Right atrium auricular region (tissue), 2 donors: ENCODE measurements around the gene MRFAP1L1. TPM values are rescaled to one million over a fixed set of nuclear protein-coding genes. Genes with fewer than 3 reads are reported as not detected.
A peak's percentile ranks its signal among the peaks of the same experiment; 100 is the strongest.

Source experiments
- DNase-seq: peaks from one replicate; pipeline ENCODE4 v3.0.0-alpha.2; 2019; ENCODE audit warnings: low spot score
- H3K27ac ChIP-seq, 2 donors: fragments of 200-600 bp; sonication (generic); 1 replicate in 1 of 2; 2 replicates in 1 of 2; pipeline ENCODE4 v1.5.1; 2016 to 2019
- H3K27me3 ChIP-seq, 2 donors: fragments of 200-600 bp; sonication (generic); one replicate each; pipeline versions ENCODE4 v1.5.1 to v1.6.0; 2017 to 2019
- H3K36me3 ChIP-seq: fragments of 200-600 bp; sonication (generic); one replicate; pipeline ENCODE4 v1.5.1; 2016
- H3K4me1 ChIP-seq, 2 donors: fragments of 200-600 bp; sonication (generic); one replicate each; pipeline versions ENCODE4 v1.5.1 to v1.6.0; 2017 to 2019
- H3K4me3 ChIP-seq, 2 donors: fragments of 200-600 bp; sonication (generic); 1 replicate in 1 of 2; 2 replicates in 1 of 2; pipeline ENCODE4 v1.5.1; 2017 to 2019; ENCODE audit warnings: mild to moderate bottlenecking in 1 of 2, moderate library complexity in 1 of 2
- H3K9me3 ChIP-seq, 2 donors: fragments of 200-600 bp; sonication (generic); one replicate each; pipeline ENCODE4 v1.5.1; 2019
- total RNA-seq, 2 donors: library from RNA; depleted of rRNA; stranded (reverse); fragments of >200 nt; gene quantifications; one replicate each; pipeline ENCODE4 v1.1.0, GENCODE V29; 2016
- TF ChIP-seq, protein P1 (sequence below), 2 donors: fragments of 200-600 bp; sonication (generic); IDR thresholded peaks; one replicate each; pipeline ENCODE4 v1.5.1; 2019; ENCODE audit warnings: antibody characterized with exemption in 2 of 2

The MRFAP1L1 gene
- total RNA-seq, 2 donors from 2014 or later = 58.2 to 65.3 TPM

DNA sequence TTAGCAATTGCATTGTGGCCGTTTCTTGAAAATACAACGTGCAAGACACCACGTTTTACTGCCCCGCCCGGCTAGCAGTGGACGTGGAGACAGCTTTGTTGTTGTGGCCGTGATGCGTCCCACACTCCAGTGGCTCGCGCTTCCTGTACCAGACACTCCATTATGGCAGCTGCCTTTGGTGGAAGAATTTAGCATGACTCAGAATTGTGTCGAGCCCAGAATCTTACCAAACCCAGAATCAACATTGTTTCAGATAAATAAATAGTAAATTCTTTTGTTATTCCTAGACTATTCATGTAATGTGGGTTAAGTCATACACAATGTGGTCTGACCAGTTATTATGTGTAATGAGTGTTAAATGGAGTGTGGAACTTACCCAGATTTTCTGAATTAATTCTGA is 41.3 kb downstream of the MRFAP1L1 start:
- TF ChIP-seq, protein P1, sequence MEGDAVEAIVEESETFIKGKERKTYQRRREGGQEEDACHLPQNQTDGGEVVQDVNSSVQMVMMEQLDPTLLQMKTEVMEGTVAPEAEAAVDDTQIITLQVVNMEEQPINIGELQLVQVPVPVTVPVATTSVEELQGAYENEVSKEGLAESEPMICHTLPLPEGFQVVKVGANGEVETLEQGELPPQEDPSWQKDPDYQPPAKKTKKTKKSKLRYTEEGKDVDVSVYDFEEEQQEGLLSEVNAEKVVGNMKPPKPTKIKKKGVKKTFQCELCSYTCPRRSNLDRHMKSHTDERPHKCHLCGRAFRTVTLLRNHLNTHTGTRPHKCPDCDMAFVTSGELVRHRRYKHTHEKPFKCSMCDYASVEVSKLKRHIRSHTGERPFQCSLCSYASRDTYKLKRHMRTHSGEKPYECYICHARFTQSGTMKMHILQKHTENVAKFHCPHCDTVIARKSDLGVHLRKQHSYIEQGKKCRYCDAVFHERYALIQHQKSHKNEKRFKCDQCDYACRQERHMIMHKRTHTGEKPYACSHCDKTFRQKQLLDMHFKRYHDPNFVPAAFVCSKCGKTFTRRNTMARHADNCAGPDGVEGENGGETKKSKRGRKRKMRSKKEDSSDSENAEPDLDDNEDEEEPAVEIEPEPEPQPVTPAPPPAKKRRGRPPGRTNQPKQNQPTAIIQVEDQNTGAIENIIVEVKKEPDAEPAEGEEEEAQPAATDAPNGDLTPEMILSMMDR (IDR thresholded peaks at IDR 0.05) = no peak
- Histone ChIP-seq H3K4me1 (peaks cover 0 to 13% of the 10 kb centered on the region in 2 donors), H3K27ac (no peak overlapping the region), H3K4me3 (no peak overlapping the region), H3K9me3 (no peaks in the 10 kb centered on the region), H3K27me3 (no peaks in the 10 kb centered on the region), H3K36me3 (no peaks in the 10 kb centered on the region)
- DNase-seq = no peak

GRCh38 chr4:6665320-6665654 is 44.4 kb downstream of the MRFAP1L1 start:
- Histone ChIP-seq H3K27ac (no peak overlapping the region), H3K36me3 (no peaks in the 10 kb centered on the region), H3K9me3 (no peaks in the 10 kb centered on the region), H3K4me3 (no peak overlapping the region), H3K4me1 (peaks cover 0 to 13% of the 10 kb centered on the region in 2 donors), H3K27me3 (no peaks in the 10 kb centered on the region)
- no peak for DNase-seq
- TF ChIP-seq, protein P1 (IDR thresholded peaks at IDR 0.05) = no peak

DNA sequence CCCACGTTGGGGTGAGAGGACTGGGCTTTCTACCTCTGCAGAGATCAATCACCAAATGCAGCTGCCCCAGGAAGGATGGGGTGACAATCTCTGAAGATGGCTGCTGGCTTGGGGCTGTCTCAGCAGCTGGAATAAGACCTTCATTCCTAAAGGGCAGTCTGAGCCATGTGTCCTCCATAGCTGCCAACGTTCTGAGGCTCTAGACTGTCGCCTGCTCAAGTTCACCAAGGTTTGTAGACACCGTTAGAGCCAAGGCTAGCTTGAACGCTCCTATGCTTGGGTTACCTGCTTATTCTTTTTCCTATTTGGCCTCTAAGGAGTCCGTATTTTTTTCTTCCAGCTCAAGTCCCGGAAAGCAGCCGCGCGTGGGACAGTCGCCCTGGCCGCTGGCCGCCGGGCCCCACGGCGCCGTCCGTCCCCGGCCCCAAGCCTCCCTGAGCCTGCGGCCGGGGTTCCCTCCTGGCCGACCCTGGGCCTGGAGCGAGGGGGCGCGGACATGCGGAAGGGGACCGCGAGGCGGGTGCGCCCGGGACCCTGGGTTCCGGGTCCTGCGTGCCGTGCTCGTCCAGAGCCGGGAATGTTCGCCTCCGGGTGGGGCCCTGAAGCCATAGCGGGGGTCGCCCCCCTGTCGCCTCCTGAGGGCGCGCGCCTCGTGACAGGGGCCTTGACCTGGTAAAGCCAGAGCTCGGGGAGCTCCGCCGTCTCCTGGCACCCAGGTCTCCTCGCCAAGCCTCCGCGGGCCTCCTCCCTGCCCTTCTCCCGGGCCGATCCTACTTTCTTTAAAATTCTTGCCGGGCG is 45.9 kb downstream of the MRFAP1L1 start:
- Histone ChIP-seq H3K36me3 (no peaks in the 10 kb centered on the region), H3K4me3 (peak overlapping the region; percentile 17 to 49), H3K4me1 (peaks cover 0 to 21% of the 10 kb centered on the region in 2 donors), H3K9me3 (no peaks in the 10 kb centered on the region), H3K27ac (no peak overlapping the region), H3K27me3 (no peaks in the 10 kb centered on the region)
- DNase-seq = no peak
- TF ChIP-seq, protein P1 (IDR thresholded peaks at IDR 0.05) = no peak

- TF ChIP-seq, protein P1 (IDR thresholded peaks at IDR 0.05) = no peak
- Histone ChIP-seq H3K4me3 (no peak overlapping the region), H3K27ac (no peak overlapping the region), H3K27me3 (no peaks in the 10 kb centered on the region), H3K36me3 (no peaks in the 10 kb centered on the region), H3K4me1 (peaks cover 0 to 25% of the 10 kb centered on the region in 2 donors), H3K9me3 (no peaks in the 10 kb centered on the region)
- DNase-seq = no peak
Observed at GRCh38 chr4:6662591-6662990, 47.1 kb downstream of the MRFAP1L1 start.

- no peak overlapping the region for H3K4me3 ChIP-seq
- no peaks in the 10 kb centered on the region for H3K36me3 ChIP-seq
- no peak overlapping the region for H3K27ac ChIP-seq
- peaks cover 0 to 25% of the 10 kb centered on the region in 2 donors for H3K4me1 ChIP-seq
- no peaks in the 10 kb centered on the region for H3K9me3 ChIP-seq
- TF ChIP-seq, protein P1 (IDR thresholded peaks at IDR 0.05) = no peak
- DNase-seq = no peak
- H3K27me3 ChIP-seq = no peaks in the 10 kb centered on the region
Observed at GRCh38 chr4:6660430-6660829, 49.2 kb downstream of the MRFAP1L1 start.

GRCh38 chr4:6659897-6660296 is 49.8 kb downstream of the MRFAP1L1 start:
- peaks cover 0 to 24% of the 10 kb centered on the region in 2 donors for H3K4me1 ChIP-seq
- H3K36me3 ChIP-seq = no peaks in the 10 kb centered on the region
- H3K27me3 ChIP-seq = no peaks in the 10 kb centered on the region
- no peak for DNase-seq
- TF ChIP-seq, protein P1 (IDR thresholded peaks at IDR 0.05) = no peak
- no peaks in the 10 kb centered on the region for H3K9me3 ChIP-seq
- no peak overlapping the region for H3K27ac ChIP-seq
- H3K4me3 ChIP-seq = no peak overlapping the region
